GM21717 (cell line): Measurements from ENCODE around the gene PDCD4.

Experiments
- ATAC-seq: cut with Tn5 transposase; IDR thresholded peaks from one replicate; pipeline ENCODE4 v1.9.1; 2021; ENCODE audit warnings: mild to moderate bottlenecking, moderate library complexity; ENCODE audit not compliant: unreplicated experiment

The PDCD4 gene

GRCh38 chr10:110918269-110918642, 46.5 kb downstream of the PDCD4 start:
- no peak for ATAC-seq

GRCh38 chr10:110918643-110919348, 47.1 kb downstream of the PDCD4 start, which contains the start of gene BBIP1:
BBIP1 (minus strand) TSS chr10:110919180; CDS start chr10:110918157, 1,023 bp downstream.
- peak; percentile 88 for ATAC-seq

- peak; percentile 9 for ATAC-seq
These were observed 47.7 kb downstream of the PDCD4 start, which contains the start of gene SHOC2 for GRCh38 chr10:110919349-110919931. SHOC2 (plus strand) TSS chr10:110919604; CDS start chr10:110964359, 44,755 bp downstream.

- ATAC-seq = peak; percentile 18
These were observed 48.5 kb downstream of the PDCD4 start for GRCh38 chr10:110919971-110920881.

GRCh38 chr10:110923856-110924493, 52.2 kb downstream of the PDCD4 start:
- ATAC-seq = no peak

GRCh38 chr10:110927461-110927860, 55.7 kb downstream of the PDCD4 start:
- ATAC-seq = no peak

GRCh38 chr10:110931769-110932381, 60.1 kb downstream of the PDCD4 start:
- no peak for ATAC-seq

GRCh38 chr10:110932505-110933180, 60.9 kb downstream of the PDCD4 start:
- no peak for ATAC-seq

- ATAC-seq = no peak
These were observed 65.0 kb downstream of the PDCD4 start for GRCh38 chr10:110936757-110937156.

GRCh38 chr10:110939419-110939818, 67.7 kb downstream of the PDCD4 start:
- ATAC-seq = no peak

GRCh38 chr10:110944792-110945396, 73.2 kb downstream of the PDCD4 start:
- no peak for ATAC-seq

- ATAC-seq = no peak
These were observed 74.8 kb downstream of the PDCD4 start for GRCh38 chr10:110946496-110946895.

- no peak for ATAC-seq
These were observed 75.4 kb downstream of the PDCD4 start for GRCh38 chr10:110947061-110947595.
